GM18499 (cell line): Measurements from ENCODE around the gene KLHL5.
"Not testable (repeated sequence)": the region's sequence is repeated elsewhere in the genome, so short reads cannot be mapped to it uniquely, and the experiment has no call there.

Source experiments
- ATAC-seq: cut with Tn5 transposase; IDR thresholded peaks from one replicate; pipeline ENCODE4 v1.9.1; 2021; ENCODE audit warnings: moderate number of reproducible peaks; ENCODE audit not compliant: insufficient read depth, unreplicated experiment

The KLHL5 gene, protein sequence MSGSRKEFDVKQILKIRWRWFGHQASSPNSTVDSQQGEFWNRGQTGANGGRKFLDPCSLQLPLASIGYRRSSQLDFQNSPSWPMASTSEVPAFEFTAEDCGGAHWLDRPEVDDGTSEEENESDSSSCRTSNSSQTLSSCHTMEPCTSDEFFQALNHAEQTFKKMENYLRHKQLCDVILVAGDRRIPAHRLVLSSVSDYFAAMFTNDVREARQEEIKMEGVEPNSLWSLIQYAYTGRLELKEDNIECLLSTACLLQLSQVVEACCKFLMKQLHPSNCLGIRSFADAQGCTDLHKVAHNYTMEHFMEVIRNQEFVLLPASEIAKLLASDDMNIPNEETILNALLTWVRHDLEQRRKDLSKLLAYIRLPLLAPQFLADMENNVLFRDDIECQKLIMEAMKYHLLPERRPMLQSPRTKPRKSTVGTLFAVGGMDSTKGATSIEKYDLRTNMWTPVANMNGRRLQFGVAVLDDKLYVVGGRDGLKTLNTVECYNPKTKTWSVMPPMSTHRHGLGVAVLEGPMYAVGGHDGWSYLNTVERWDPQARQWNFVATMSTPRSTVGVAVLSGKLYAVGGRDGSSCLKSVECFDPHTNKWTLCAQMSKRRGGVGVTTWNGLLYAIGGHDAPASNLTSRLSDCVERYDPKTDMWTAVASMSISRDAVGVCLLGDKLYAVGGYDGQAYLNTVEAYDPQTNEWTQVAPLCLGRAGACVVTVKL

GRCh38 chr4:39062094-39062769 is at the start of gene KLHL5:
KLHL5 (plus strand) TSS chr4:39062232; CDS start chr4:39062653, 421 bp downstream.
- no peak for ATAC-seq

DNA sequence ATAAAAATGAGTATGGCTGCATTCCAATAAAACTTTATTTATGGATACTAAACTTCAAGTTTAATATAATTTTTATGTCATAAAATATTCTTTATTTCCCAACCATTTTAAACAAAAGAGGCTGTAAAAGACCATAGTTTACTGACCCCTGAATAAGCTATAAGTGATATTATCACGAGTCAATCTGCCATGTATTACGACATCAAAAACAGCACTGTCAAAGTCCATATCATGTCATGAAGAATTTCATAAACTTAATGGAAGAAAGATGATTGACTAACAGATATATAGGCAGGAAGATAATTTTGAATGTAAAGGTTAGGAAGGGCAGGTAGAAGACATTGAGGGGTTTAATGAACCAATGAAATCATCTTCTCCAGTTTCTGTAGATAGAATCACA is 48.0 kb upstream of the KLHL5 start:
- ATAC-seq, result no peak

GRCh38 chr4:39020130-39020529 is 41.9 kb upstream of the KLHL5 start:
- ATAC-seq, result no peak

GRCh38 chr4:39021631-39022030 is 40.4 kb upstream of the KLHL5 start:
- ATAC-seq, result no peak

GRCh38 chr4:39022241-39022640 is 39.8 kb upstream of the KLHL5 start:
- no peak for ATAC-seq

- ATAC-seq, result no peak
Observed at GRCh38 chr4:39023059-39023458, 39.0 kb upstream of the KLHL5 start.

DNA sequence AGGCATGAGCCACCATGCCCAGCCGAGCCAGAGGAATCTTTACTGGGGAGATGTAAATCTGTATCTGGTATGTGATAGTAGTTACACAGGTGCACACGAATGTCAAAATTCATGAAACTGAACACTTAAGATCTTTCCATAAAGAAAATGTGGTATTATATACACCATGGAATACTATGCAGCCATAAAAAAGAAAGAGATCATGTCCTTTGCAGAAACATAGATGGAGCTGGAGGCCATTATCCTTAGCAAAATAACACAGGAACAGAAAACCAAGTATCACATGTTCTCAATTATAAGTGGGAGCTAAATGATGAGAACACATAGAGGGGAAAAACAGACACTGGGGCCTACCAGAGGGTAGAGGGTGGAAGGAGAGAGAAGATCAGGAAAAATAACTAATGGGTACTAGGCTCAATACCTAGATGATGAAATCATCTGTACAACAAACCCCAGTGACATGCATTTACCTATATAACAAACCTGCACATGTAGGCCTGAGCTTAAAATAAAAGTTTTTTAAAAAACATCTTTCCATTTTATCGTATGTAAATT is 37.6 kb upstream of the KLHL5 start:
- no peak for ATAC-seq

DNA sequence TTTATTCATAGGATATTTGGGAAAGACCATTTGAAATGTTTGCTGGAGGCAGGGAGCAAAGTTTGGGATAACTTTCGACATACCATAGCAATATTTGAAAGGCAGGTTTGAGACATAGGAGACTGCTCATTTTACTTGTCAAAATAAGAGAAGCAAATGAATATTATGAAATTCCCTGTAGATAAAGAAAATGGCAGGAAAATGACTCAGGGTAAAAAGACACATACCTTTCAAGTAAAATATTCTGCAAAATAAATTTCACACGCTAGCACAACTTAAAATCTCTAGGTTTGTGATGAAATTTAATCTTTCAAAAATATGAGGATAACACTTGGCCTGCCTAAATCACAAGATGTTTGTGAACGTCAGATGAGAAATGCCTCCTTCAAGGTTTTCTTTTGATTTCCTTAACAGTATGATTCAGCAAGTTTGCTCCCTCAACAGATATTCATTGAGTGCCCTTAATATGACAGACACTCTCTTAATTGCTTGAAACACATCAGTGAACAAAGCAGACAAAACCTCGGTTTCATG is 36.4 kb upstream of the KLHL5 start:
- no peak for ATAC-seq

DNA sequence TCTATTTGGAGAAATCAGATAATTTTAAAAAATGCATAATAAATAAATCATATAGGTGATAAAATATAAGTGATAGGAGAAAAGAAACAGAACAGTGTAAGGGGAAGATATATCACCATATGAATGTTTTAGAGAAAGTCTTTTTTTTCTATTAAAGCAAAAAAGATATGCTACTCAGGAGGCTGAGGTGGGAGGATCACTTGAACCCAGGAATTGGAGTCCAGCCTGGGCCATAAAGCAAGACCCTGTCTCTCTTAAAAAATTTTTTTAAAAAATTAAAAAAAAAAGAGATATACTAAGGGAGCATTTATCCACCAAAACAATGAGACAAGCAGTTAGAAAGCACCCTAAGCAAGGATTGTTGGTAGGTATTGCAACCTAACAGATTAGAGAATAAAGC is 35.9 kb upstream of the KLHL5 start:
- ATAC-seq, result no peak

DNA sequence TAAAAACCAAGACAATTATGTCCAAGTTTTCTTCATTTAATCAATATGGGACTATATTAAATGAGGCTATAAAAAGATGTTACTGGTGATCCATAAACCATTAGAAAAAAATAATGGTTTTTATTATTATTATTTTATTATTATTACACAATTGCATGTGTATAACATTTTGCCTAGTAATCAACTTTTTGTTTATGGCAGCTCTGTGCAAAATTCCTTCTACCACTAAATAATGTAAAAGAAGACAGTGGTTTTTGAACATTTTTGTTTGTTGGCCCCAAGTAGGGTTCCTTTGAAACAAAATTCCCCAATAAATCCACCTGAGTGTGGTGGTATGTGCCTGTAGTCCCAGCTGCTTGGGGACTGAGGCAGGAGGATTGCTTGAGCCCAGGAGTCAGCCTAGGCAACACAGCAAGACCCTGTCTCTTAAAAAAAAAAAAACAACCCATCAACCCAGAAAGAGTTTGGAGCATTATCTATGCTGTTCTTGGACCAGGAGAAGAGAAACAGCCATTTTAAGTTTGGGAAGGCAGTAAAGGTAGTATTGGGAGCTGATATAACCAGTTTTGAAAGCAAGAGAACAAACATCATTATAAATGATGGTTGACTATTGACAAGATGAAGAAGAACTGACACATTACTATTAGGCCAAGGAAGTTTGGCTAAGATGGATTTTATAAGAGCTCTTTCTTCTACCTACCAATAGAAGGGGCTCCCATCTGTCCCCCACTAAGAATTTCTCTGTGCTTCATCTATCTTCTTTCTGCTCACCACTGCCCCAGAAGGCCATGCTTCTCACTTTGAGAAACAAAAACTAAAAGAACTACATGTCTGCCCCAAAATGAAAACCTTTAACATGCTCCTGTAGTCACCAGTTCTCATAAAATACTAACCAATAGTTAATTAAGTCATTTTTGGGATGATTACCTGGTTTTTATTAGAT is 32.0 kb upstream of the KLHL5 start:
- ATAC-seq, result no peak

GRCh38 chr4:39030725-39031124 is 31.3 kb upstream of the KLHL5 start:
- no peak for ATAC-seq

DNA sequence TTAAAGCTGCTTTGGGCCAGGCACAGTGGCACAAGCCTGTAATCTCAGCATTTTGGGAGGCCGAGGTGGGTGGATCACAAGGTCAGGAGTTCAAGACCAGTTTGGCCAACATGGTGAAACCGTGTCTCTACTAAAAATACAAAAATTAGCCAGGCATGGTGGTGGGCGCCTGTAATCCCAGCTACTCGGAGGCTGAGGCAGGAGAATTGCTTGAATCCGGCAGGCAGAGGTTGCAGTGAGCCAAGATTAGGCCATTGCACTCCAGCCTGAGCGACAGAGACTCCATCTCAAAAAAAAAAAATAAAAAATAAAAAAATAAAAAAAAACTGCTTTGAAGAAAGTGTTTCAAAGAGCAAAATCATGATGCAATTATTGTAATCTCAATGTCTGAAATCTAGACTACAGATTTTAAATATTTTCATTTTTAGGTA is 30.4 kb upstream of the KLHL5 start:
- ATAC-seq, result not testable (repeated sequence)

DNA sequence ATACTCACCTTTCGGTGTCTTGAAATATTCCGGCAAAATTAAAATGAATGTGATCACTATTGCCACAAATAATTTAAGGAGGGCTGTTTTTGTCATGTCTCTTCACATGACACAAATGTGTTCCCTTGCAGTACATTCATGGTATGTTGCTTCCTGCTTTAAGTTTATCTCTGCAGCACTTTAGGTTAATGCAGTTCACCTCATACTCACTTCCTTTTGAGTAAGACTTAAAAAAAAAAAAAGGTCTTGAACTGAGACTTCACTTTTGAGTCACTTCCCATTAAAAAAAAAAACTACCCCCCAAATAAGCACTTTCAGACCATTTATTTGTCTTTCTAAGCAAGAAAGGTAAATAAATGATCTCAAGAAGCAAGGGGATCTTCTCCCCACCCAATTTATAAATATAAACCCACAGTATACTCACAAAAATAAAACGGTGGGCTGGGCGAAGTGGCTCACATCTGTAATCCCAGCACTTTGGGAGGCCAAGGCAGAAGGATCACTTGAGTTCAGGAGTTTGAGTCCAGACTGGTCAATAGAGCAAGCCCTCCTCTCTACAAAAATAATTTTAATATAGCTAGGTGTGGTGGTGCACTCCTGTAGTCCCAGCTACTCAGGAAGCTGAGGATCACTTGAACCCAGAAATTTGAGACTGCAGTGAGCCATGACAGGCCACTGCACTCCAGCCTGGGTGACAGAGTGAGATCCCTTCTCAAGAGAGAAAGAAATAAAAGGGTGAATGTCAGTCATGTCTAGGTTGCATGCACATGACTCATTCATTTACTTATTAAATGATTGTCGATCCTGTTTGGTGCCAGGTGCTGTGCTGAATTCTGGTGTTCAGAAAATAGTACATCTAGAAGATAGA is 29.6 kb upstream of the KLHL5 start, which contains the start of gene TMEM156:
Gene TMEM156, minus strand, starts transcription at position 192 of the 868 bp plus-strand sequence. Its CDS starts 96 bp downstream, at position 96.
- ATAC-seq, result peak; percentile 67

DNA sequence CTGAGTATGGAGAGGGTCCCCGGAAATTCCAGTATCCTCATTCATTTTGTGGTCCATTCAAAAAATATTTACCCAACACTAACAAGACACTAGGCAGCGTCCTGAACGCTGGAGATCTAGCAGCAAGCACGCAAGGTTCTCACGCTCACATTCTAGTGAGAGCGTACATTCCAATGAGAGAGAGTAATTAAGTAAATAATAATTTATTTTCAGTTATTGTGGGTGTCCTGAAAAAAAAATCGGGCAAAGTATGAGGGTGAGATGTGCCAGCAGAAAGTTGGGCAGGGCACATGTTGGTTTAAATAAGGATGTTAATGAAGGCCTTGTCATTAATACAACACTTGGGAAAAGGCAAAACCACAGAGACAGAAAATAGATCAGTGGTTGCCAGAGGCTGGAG is 25.9 kb upstream of the KLHL5 start:
- ATAC-seq, result no peak

- ATAC-seq, result no peak
Observed at GRCh38 chr4:39037491-39037825, 24.6 kb upstream of the KLHL5 start.

DNA sequence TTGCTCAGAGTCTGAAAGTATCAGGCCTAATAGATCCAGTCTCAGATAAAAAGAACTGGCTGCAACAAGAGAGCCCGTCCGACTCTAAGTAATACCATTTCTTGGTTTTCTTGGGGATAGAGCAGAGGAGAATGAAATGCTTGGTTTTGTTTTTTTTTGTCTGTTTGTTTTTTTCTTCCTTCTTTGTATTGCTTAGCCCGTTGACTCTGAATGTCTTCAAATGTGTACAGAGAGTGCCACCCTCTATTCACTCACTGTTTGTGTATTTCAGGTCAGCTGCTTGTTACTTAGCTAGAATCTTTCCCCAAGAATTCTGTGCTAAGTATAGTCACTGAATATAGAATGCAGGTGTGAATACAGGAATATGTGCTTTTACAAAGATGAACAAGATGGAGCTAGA is 24.1 kb upstream of the KLHL5 start:
- ATAC-seq, result no peak

DNA sequence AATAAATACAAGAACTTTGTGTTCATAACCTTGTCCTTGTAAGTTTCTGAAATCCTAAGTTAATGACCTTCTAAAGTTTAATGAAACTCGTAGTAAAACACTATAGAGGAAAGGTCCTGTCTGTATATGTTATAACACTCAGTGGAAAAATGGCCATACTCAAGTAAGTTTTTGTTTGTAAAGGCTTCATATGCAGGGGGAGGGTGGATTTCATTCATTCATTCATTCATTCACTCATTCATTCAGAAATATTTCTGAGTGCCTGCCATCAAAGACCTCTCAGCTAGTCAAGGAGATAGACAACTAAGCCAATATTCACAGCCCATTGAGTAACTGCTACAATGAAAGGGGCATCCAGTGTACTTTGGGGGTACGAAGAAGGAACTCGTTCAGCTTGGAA is 22.9 kb upstream of the KLHL5 start:
- no peak for ATAC-seq

GRCh38 chr4:39042366-39042765 is 19.7 kb upstream of the KLHL5 start:
- ATAC-seq, result no peak
